Stimulated activated CD4-positive, alpha-beta T cell treated with anti-CD3 and anti-CD28 coated beads, Interleukin-2, amount 100 ng/mL, for 4 hours (primary cell): ENCODE measurements around the gene SFRP5.

ENCODE experiments used
- DNase-seq: peaks from one replicate; pipeline ENCODE4 v3.0.0-alpha.2; 2020; ENCODE audit warnings: low read depth

Gene SFRP5

GRCh38 chr10:97736902-97737769 is 34.7 kb downstream of the SFRP5 start, which contains the start of gene ZFYVE27:
TSS of gene ZFYVE27 (plus strand) at chr10:97737128. CDS start at chr10:97738478, 1,350 bp downstream.
- peak; percentile 90 for DNase-seq

DNA sequence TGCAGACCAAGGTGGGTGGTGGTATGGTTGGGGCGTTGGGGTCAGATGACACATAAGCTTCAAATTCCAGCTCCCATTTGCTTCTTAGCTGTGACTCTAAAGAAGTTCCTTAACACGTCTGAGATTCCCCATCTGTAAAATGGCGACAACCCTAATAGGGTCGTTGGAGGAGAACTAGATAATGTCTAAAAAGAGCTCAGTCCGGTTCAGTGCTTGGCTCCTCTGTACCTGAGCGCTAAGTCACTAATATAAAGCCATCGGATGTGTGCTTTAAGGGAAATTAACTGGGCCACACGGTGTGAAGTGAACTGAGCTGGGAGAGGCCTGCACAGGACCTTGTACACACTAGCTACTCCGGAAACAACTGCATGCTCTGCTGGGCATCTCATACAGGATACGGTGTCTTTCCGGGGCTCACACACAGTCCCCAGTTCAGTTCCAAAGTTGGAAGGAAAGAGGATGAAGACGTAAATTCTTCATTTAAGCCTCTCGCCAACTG is 35.3 kb downstream of the SFRP5 start:
- DNase-seq = no peak

GRCh38 chr10:97734021-97734420 is 37.8 kb downstream of the SFRP5 start:
- DNase-seq = no peak

DNA sequence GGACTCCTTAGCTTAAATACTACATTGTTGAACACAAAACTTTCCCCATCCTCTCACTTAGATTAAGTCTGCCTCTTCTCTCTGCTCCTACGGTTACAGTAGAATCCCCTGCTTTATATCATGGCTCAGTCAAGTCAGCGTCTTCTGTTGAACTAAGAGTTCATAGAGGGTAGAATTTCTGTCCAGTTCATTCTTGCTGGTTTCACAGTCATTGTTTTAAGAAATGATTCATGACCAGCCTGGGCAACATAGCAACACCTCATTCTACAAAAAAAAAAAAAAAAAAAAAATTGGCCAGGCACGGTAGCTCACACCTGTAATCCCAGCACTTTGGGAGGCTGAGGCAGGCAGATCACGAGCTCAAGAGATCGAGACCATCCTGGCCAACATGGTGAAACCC is 38.5 kb downstream of the SFRP5 start:
- no peak for DNase-seq

DNA sequence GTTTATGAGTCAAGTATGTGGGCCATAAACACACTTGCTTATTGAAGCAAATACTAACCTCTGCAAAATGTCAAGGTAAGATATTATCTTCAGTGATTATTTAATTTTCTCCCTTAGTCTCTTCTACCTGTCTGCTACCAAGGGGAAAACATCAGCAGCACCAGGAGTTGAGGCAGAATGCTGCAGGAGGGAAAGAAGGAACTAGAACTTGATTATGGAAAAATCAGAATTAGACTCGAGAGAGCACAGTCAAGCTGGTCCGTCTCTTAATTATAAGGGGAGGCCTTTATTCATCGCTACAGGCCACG is 39.8 kb downstream of the SFRP5 start:
- DNase-seq = no peak

DNA sequence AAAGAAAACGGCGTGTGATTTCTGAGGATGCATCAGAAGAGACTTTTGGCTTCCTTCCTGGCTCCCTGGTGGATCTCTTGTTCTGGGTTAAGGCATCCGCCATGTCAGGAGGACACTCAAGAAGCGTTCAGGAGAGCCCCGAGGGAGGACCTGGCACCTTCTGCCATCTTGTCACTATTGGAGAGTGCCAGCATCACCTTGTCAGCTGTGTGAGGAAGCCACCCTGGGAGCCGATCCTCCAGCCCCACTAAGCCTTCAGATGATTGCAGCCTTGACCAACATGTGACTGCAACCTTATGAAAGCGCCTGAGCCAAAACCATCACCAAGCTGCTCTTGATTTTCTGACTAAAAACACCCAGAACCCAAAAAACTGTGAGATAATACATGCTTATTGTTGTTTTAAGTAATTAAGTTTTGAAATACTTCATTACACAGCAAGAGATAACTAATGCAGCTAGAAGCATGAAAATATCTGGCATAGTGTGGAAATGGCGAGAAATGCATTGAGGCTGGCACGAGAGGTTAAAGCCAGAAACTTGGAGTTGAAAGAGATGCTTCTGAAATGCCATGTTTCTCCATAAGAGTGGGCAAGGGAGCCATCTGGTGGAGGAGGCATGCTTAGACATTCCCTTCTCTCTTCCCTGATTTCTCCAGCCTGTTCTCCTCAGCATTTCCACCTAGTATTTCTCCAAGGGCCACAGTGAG is 40.3 kb downstream of the SFRP5 start:
- DNase-seq = peak; percentile 33

- DNase-seq = no peak
These were observed 42.8 kb downstream of the SFRP5 start for GRCh38 chr10:97729014-97729413.

GRCh38 chr10:97726636-97727178 is 45.1 kb downstream of the SFRP5 start:
- no peak for DNase-seq

DNA sequence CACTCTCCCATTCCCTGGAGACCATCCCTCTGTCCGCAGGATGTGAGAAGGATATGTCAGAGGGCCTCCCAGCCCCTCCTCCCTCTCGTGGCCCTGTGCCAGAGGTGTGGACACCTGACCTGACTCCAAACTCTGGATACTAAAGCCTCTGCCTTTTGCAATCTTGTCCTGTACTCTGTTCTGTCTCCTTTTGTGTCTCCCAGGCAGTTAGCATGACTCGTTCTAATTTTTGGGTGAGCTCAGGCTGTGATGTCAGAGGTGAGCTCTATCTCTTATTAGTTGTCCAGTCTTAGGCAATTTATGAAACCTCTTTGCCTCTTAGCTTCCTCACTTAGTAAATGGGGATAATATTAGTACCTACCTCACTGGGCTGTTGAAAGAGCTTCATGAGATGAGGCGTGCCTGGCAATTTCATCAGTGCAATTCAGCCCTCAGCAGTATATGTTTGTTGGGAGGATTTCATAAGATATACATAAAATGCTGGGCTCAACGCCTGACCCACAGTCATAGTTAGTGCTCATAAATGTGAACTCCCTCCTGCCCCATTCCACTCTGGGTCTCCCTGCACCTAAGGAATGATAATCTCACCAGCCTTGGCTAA is 47.4 kb downstream of the SFRP5 start:
- DNase-seq = no peak

- no peak for DNase-seq
These were observed 48.8 kb downstream of the SFRP5 start for GRCh38 chr10:97723001-97723400.

GRCh38 chr10:97721871-97722780 is 49.7 kb downstream of the SFRP5 start:
- no peak for DNase-seq

DNA sequence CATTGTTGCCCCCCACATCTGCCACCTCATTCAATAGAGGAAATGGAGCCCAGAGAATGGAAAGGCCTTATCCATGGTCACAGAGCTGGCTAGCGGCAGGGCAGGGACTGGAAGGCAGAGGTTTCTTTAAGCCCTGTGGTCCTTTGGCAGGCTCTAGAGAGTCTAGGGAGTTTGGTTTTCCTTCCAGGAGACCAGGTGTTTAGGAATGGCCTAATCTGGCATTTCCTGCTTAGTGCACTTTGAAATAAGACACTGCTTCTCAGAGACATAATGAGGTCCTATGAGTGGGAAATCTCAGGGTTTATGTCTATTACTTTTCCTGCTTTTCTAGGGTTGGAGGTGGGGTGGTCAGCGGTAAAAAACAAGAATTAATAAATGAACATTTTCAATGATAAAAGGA is 52.2 kb downstream of the SFRP5 start:
- DNase-seq = no peak

DNA sequence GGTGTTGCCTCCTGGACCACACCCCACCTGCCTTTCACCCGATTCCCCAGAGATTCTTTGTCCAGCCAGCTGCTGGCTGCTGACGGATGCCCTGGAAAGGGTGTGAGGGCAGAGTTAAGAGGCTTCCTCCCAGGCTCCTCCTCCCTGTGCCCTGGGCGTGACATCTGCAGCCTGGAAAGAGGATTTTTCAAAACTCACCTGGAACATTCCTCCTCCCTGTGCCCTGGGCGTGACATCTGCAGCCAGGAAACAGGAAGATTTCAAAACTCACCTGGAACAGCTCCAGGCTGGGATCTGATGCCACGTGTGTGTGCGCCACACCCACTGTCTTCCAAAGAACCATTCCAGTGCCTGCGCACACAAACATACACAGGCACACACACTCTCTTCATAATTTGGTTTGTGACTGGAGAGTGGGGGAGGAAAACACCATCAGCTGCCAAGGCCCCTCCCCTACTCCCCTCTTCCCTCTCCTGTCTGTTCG is 53.1 kb downstream of the SFRP5 start:
- no peak for DNase-seq

- DNase-seq = no peak
These were observed 53.6 kb downstream of the SFRP5 start for GRCh38 chr10:97718178-97718577.

DNA sequence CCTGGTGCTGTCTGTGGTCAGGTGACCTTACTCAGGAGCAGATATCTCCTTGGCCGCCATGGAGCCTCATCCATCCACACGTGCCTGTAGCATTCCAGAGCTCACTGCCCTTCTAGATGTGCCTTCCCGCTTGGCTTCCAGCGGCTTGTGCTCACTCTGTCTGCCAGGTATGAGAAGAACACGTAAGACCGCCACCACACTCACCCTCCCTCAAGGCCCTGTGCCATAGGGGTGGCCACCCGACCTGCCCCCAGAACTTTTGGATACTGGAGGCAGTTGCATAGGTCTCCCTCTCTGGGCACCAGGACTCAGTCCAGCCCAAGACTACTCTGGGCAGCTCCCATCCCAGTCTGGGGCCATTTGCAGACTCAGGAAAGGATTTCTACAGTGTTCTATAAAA is 54.2 kb downstream of the SFRP5 start:
- no peak for DNase-seq
